PC-3 (cell line): ENCODE data around the gene CNDP1. TPM values are rescaled to one million over a fixed set of nuclear protein-coding genes. Genes with fewer than 3 reads are reported as not detected.

Experiments used
- ATAC-seq: fragments of 200-7000 bp; cut with Tn5 transposase; 2 replicates; pipeline ENCODE4 v1.9.1; 2020; ENCODE audit warnings: mild to moderate bottlenecking, moderate library complexity
- BruUV-seq: library from RNA; stranded (reverse); fragments of 400-500 nt; replicated peaks from 2 replicates; lab custom pipeline; 2021; lab: Mats Ljungman, UMichigan
- CTCF ChIA-PET: fragments of 300-600 bp; sonication (Branson Sonifier 250); formaldehyde crosslinking; loops from one replicate; lab custom pipeline; 2022; ENCODE audit warnings: antibody characterized with exemption; lab: Charles Lee
- POLR2A ChIA-PET: fragments of 300-600 bp; sonication (Branson Sonifier 250); formaldehyde crosslinking; loops from one replicate; lab custom pipeline; 2022; ENCODE audit warnings: antibody characterized with exemption; ENCODE audit not compliant: unreplicated experiment; lab: Charles Lee
- DNase-seq: peaks from one replicate; pipeline ENCODE4 v3.0.0-alpha.2; 2015
- H2AFZ ChIP-seq: fragments of 300-600 bp; sonication (generic); 2 replicates; pipeline ENCODE4 v1.6.0; 2016; ENCODE audit warnings: antibody characterized with exemption, low read length
- H3F3A ChIP-seq: fragments of 300-600 bp; sonication (generic); one replicate; pipeline ENCODE4 v1.6.0; 2017; ENCODE audit warnings: antibody characterized with exemption, low read length, control low read depth, mild to moderate bottlenecking; ENCODE audit not compliant: unreplicated experiment
- H3K27ac ChIP-seq: fragments of 300-600 bp; sonication (generic); 2 replicates; pipeline ENCODE4 v1.5.1; 2016; ENCODE audit warnings: mild to moderate bottlenecking, low read length
- H3K27me3 ChIP-seq: fragments of 300-600 bp; sonication (generic); 2 replicates; pipeline ENCODE4 v1.6.1; 2016; ENCODE audit warnings: low read length, mixed read lengths
- H3K36me3 ChIP-seq: fragments of 300-600 bp; sonication (generic); 2 replicates; pipeline ENCODE4 v1.6.1; 2016; ENCODE audit warnings: low read depth, mixed run types, low read length, mixed read lengths
- H3K4me1 ChIP-seq: fragments of 300-600 bp; sonication (generic); 2 replicates; pipeline ENCODE4 v1.5.1; 2016; ENCODE audit warnings: low read length; ENCODE audit not compliant: insufficient read depth
- H3K4me2 ChIP-seq: fragments of 300-600 bp; sonication (generic); 2 replicates; pipeline ENCODE4 v1.6.0; 2016; ENCODE audit warnings: low read length
- H3K4me3 ChIP-seq: fragments of 300-600 bp; sonication (generic); 2 replicates; pipeline ENCODE4 v1.5.1; 2016; ENCODE audit warnings: mild to moderate bottlenecking, low read length, mixed read lengths
- H3K79me2 ChIP-seq: fragments of 300-600 bp; sonication (generic); 2 replicates; pipeline ENCODE4 v1.6.1; 2017; ENCODE audit warnings: low read length, mixed read lengths
- H3K9ac ChIP-seq: fragments of 300-600 bp; sonication (generic); 2 replicates; pipeline ENCODE4 v1.6.0; 2016; ENCODE audit warnings: mild to moderate bottlenecking, low read length
- H3K9me2 ChIP-seq: fragments of 300-600 bp; sonication (generic); replicated peaks from 2 replicates; pipeline ENCODE4 v1.6.1; 2016; ENCODE audit warnings: mixed run types, low read length, mixed read lengths
- H3K9me3 ChIP-seq: fragments of 300-600 bp; sonication (generic); 2 replicates; pipeline ENCODE4 v1.6.1; 2016; ENCODE audit warnings: low read length, mixed read lengths
- H4K20me1 ChIP-seq: fragments of 300-600 bp; sonication (generic); 2 replicates; pipeline ENCODE4 v1.6.1; 2016; ENCODE audit warnings: low read length, mixed read lengths
- EZH2 ChIP-seq: fragments of 300-600 bp; sonication (generic); IDR thresholded peaks from one replicate; pipeline ENCODE4 v1.6.1; 2017; ENCODE audit warnings: antibody characterized with exemption, mild to moderate bottlenecking, low read length; ENCODE audit not compliant: unreplicated experiment
- EZH2phosphoT487 ChIP-seq: fragments of 300-600 bp; sonication (generic); IDR thresholded peaks from 2 replicates; pipeline ENCODE4 v1.6.1; 2018; ENCODE audit warnings: mild to moderate bottlenecking, antibody characterized with exemption, low read length, borderline replicate concordance
- intact Hi-C: fragments of 100-400 bp; cut with micrococcal nuclease; formaldehyde crosslinking; loops from 2 replicates; pipeline ENCODE4 v1.9.0; 2023
- total RNA-seq: library from RNA; depleted of rRNA; stranded (reverse); fragments of >200 nt; gene quantifications from 2 replicates; pipeline ENCODE4 v1.2.3, GENCODE V29; 2014
- TF ChIP-seq, protein P1 (sequence below): fragments of 300-600 bp; sonication (generic); conservative IDR thresholded peaks from 2 replicates; pipeline ENCODE4 v1.5.1; 2017; ENCODE audit warnings: antibody characterized with exemption, low read depth, mild to moderate bottlenecking, low read length

Gene CNDP1
- total RNA-seq, 1 experiment from 2014 or later, result not detected

- intact Hi-C loops, result no loop called here
- ChIA-PET POLR2A (no interaction called here), CTCF (no interaction called here)
- Histone ChIP-seq H3K36me3 (peaks cover 3% of the 10 kb centered on the region; the same call in 1 of the 2 replicates), H3K4me3 (no peak overlapping the region), H3K9me3 (no peaks in the 10 kb centered on the region), H3K9me2 (no peaks in the 10 kb centered on the region), H3K27me3 (no peaks in the 10 kb centered on the region), H3K9ac (no peak overlapping the region), H3K27ac (no peak overlapping the region), H3F3A (no peaks in the 10 kb centered on the region), H4K20me1 (no peaks in the 10 kb centered on the region), H2AFZ (no peak overlapping the region), H3K79me2 (no peaks in the 10 kb centered on the region), H3K4me2 (no peak overlapping the region), H3K4me1 (no peaks in the 10 kb centered on the region)
- DNase-seq, result no peak
- no peak for ATAC-seq
- TF ChIP-seq EZH2, result no peak
- TF ChIP-seq EZH2phosphoT487, result no peak
- TF ChIP-seq, protein P1, sequence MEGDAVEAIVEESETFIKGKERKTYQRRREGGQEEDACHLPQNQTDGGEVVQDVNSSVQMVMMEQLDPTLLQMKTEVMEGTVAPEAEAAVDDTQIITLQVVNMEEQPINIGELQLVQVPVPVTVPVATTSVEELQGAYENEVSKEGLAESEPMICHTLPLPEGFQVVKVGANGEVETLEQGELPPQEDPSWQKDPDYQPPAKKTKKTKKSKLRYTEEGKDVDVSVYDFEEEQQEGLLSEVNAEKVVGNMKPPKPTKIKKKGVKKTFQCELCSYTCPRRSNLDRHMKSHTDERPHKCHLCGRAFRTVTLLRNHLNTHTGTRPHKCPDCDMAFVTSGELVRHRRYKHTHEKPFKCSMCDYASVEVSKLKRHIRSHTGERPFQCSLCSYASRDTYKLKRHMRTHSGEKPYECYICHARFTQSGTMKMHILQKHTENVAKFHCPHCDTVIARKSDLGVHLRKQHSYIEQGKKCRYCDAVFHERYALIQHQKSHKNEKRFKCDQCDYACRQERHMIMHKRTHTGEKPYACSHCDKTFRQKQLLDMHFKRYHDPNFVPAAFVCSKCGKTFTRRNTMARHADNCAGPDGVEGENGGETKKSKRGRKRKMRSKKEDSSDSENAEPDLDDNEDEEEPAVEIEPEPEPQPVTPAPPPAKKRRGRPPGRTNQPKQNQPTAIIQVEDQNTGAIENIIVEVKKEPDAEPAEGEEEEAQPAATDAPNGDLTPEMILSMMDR, result no peak
- BruUV-seq, result no TSS peak
These were observed 15.6 kb upstream of the CNDP1 start for GRCh38 chr18:74518456-74519295.

- BruUV-seq, result no TSS peak
- no peak for TF ChIP-seq EZH2phosphoT487
- no peak for TF ChIP-seq EZH2
- TF ChIP-seq, protein P1, result no peak
- POLR2A ChIA-PET, result no interaction called here
- Histone ChIP-seq H3K79me2 (no peaks in the 10 kb centered on the region), H3K27me3 (no peaks in the 10 kb centered on the region), H3K4me1 (no peaks in the 10 kb centered on the region), H3K36me3 (peaks cover 3% of the 10 kb centered on the region; the same call in 1 of the 2 replicates), H3K27ac (no peak overlapping the region), H3K4me3 (no peak overlapping the region), H3K9me2 (no peaks in the 10 kb centered on the region), H3K9me3 (no peaks in the 10 kb centered on the region), H3K9ac (no peak overlapping the region), H2AFZ (no peak overlapping the region), H4K20me1 (no peaks in the 10 kb centered on the region), H3K4me2 (no peak overlapping the region), H3F3A (no peaks in the 10 kb centered on the region)
- ATAC-seq (no peak), DNase-seq (no peak)
- CTCF ChIA-PET, result no interaction called here
- intact Hi-C loops, result no loop called here
These were observed 14.8 kb upstream of the CNDP1 start for GRCh38 chr18:74519320-74520095.
